A673 (cell line): ENCODE data around the gene TARS3.

Source experiments
- EZH2 ChIP-seq: fragments of 200-600 bp; sonication (generic); IDR thresholded peaks from 2 replicates; pipeline ENCODE4 v1.6.1; 2017; ENCODE audit warnings: borderline replicate concordance, low read depth, mild to moderate bottlenecking, mixed read lengths, antibody characterized with exemption, low read length; ENCODE audit not compliant: poor library complexity, severe bottlenecking
- TF ChIP-seq, protein P1 (sequence below): fragments of 300-800, 200-600 bp; sonication (generic); conservative IDR thresholded peaks from 2 replicates; pipeline ENCODE4 v1.5.1; 2017; ENCODE audit warnings: low read depth, mild to moderate bottlenecking, antibody characterized with exemption, low read length, moderate library complexity, mixed read lengths

DNA sequence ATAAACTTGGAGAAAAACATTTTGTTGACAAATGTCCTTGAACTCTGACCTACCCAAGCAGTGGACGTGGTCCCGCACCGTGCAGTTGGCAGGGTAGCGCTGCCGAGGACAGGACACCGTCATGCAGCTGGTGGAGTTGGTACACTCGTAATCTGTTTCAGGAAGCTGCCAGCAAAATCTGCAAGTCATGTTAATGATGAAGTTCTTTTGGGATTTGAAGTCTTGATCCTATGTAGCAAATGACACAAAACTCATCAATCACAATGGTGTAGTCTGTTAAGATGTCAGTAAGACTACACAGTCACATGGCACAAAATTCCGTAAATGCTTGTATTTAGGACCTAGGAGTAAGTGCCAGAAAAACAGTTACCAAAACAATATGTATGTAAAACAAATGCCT is 77.6 kb downstream of the TARS3 start:
- TF ChIP-seq, protein P1, sequence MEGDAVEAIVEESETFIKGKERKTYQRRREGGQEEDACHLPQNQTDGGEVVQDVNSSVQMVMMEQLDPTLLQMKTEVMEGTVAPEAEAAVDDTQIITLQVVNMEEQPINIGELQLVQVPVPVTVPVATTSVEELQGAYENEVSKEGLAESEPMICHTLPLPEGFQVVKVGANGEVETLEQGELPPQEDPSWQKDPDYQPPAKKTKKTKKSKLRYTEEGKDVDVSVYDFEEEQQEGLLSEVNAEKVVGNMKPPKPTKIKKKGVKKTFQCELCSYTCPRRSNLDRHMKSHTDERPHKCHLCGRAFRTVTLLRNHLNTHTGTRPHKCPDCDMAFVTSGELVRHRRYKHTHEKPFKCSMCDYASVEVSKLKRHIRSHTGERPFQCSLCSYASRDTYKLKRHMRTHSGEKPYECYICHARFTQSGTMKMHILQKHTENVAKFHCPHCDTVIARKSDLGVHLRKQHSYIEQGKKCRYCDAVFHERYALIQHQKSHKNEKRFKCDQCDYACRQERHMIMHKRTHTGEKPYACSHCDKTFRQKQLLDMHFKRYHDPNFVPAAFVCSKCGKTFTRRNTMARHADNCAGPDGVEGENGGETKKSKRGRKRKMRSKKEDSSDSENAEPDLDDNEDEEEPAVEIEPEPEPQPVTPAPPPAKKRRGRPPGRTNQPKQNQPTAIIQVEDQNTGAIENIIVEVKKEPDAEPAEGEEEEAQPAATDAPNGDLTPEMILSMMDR = no peak
- TF ChIP-seq EZH2 = no peak
